Mucosa of rectum (tissue), 2 donors: ENCODE measurements around the gene IKZF2.
"Not testable (repeated sequence)": the region's sequence is repeated elsewhere in the genome, so short reads cannot be mapped to it uniquely, and the experiment has no call there.

Source experiments
- H3K27ac ChIP-seq, 2 donors: one replicate each; pipeline ENCODE4 v1.7.0; 2013; ENCODE audit warnings: inconsistent platforms in 2 of 2, low read depth in 2 of 2, low read length in 2 of 2
- H3K27me3 ChIP-seq, 2 donors: one replicate each; pipeline ENCODE4 v1.7.0; 2013; ENCODE audit warnings: low read length in 2 of 2; ENCODE audit not compliant: control insufficient read depth in 2 of 2, insufficient read depth in 2 of 2
- H3K36me3 ChIP-seq, 2 donors: one replicate each; pipeline ENCODE4 v1.7.0; 2013; ENCODE audit warnings: low read length in 2 of 2; ENCODE audit not compliant: control insufficient read depth in 2 of 2, insufficient read depth in 2 of 2
- H3K4me1 ChIP-seq, 2 donors: one replicate each; pipeline ENCODE4 v1.7.0; 2013; ENCODE audit warnings: low read length in 2 of 2, mild to moderate bottlenecking in 1 of 2; ENCODE audit not compliant: control insufficient read depth in 2 of 2, insufficient read depth in 2 of 2
- H3K4me3 ChIP-seq, 2 donors: one replicate each; pipeline ENCODE4 v1.7.0; 2013; ENCODE audit warnings: low read length in 2 of 2
- H3K9ac ChIP-seq, 2 donors: one replicate each; pipeline ENCODE4 v1.7.0; 2013; ENCODE audit warnings: low read length in 2 of 2, low read depth in 1 of 2, mild to moderate bottlenecking in 1 of 2
- H3K9me3 ChIP-seq, 2 donors: one replicate each; pipeline ENCODE4 v1.7.0; 2013; ENCODE audit warnings: low read length in 2 of 2; ENCODE audit not compliant: control insufficient read depth in 2 of 2
- donor health status: healthy.
- donor health status: Normal muscosa, but diverticular disease.

IKZF2 gene

DNA sequence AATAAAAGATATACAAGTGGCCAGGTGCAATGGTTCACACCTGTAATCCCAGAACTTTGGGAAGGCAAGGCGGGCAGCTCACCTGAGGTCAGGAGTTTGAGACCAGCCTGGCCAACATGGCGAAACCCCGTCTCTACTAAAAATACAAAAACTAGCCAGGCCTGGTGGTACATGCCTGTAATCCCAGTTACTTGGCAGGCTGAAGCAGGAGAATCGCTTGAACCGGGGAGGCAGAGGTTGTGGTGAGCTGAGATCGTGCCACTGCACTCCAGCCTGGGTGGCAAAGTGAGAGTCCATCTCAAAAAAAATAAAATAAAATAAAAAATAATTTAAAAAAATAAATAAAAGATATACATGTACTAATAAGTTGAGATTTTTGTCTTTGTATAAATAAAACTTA, 130.5 kb downstream of the IKZF2 start:
- H3K4me3 ChIP-seq, H3K9me3 ChIP-seq, H3K27ac ChIP-seq, H3K9ac ChIP-seq, H3K4me1 ChIP-seq, H3K36me3 ChIP-seq, H3K27me3 ChIP-seq: not testable (repeated sequence)

DNA sequence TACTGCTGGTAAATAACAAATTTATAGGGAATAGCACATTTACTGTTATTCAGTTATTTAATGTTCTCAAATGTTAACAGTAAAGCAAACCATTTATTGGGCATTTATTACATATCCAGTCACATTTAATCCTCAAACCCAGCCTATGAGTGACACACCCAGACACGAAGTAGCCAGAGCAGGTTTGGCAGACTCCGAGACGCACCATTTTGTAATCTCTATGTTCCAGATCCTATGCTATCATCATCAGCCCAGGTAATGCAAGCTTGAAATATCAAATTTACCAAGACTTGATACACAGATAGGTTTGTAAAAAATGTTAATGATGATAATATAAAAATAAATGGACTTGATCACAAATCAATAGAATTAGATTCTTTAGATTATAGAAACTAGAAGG, 131.1 kb downstream of the IKZF2 start:
- no peak overlapping the region for H3K9ac ChIP-seq
- no peaks in the 10 kb centered on the region for H3K36me3 ChIP-seq
- H3K9me3 ChIP-seq = no peaks in the 10 kb centered on the region
- no peaks in the 10 kb centered on the region for H3K27me3 ChIP-seq
- no peaks in the 10 kb centered on the region for H3K4me1 ChIP-seq
- no peak overlapping the region for H3K4me3 ChIP-seq
- no peak overlapping the region for H3K27ac ChIP-seq

DNA sequence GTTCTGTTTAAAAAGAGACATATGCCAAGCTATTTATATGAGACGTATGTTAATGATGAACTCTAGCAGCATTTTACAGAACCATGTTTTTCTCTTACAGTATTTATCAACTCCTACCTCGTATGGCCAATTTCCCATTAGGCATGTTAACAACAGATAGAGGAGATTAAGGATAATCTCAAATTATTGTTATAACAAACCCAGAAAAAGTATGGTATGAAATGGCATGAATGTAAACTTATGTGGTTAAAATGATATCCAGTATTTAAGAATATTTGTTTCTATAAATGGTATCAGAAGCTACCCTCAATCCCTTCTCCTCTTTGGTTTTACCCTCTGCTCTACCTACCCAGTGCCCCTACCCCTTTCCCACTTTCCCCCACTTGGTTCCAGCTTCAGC, 132.0 kb downstream of the IKZF2 start:
- Histone ChIP-seq H3K27ac (no peak overlapping the region), H3K9ac (no peak overlapping the region), H3K4me3 (no peak overlapping the region), H3K4me1 (no peaks in the 10 kb centered on the region), H3K27me3 (no peaks in the 10 kb centered on the region), H3K9me3 (no peaks in the 10 kb centered on the region), H3K36me3 (no peaks in the 10 kb centered on the region)

DNA sequence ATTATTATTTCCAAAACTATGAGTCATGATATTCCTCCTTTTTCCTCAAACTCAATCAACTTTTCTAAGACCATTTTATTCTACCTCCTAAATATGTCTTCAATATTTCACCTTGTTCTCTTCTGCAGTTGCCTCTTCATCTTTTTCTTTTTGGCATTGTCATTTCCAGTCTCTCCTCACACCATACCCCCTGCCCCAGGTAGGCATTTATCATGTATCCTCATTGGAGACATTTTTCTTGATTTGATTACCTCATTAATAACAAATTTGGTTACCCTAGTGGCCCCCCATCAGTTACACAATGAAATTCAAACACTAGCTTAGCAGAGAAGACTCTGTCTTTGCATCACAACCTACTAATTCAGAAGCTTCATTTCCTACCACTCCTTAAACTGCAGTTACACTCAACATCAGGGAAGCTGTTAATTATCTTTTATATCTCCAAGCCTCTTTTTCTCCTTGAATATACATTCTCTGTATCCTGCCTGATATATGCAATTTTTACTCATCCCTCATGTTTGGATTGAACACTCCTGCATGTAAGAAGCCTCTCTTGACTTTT, 133.0 kb downstream of the IKZF2 start:
- H3K27ac ChIP-seq = no peak overlapping the region

DNA sequence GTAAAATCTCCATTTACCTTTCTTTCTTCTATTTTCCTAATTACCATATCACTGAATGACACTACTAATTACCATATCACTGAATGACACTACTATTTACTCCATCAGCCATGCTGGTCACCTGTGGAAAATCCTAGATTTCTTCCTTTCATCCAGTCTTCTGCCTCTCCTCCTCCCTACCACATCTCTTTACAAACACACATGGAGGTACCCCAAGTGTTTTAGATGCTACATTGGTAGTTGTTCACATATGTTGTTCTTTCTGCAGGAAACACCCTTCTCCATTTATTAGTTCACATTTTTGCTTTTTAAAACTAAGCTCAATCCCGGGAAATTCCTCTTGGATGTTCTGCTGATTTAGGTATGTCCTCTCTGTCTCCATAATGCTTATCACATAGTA, 134.0 kb downstream of the IKZF2 start:
- Histone ChIP-seq H3K9ac (no peak overlapping the region), H3K36me3 (no peaks in the 10 kb centered on the region), H3K4me1 (no peaks in the 10 kb centered on the region), H3K27ac (no peak overlapping the region), H3K27me3 (no peaks in the 10 kb centered on the region), H3K9me3 (no peaks in the 10 kb centered on the region), H3K4me3 (no peak overlapping the region)

More for the DNA sequence above, 133.0 kb downstream of the IKZF2 start:
- Histone ChIP-seq H3K27me3 (no peaks in the 10 kb centered on the region), H3K4me3 (no peak overlapping the region), H3K36me3 (no peaks in the 10 kb centered on the region), H3K9ac (no peak overlapping the region), H3K4me1 (no peaks in the 10 kb centered on the region), H3K9me3 (no peaks in the 10 kb centered on the region)

DNA sequence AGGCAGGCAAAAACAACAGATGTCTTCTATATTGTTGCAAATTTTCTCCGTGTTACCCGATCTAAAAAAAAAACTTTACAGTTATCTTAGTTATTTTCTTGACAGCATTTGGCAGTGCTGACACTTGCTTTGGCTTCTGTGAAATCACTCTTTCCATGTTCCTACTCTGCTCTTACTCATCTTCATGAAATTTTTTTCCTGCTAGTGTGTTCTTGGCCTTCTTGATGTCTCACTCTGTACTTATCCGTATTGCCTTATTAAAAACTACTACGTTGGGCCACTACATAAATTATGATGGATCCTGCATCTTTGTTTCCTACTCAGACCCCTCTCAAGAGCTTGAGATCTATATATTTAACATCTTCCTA, 134.4 kb downstream of the IKZF2 start:
- no peak overlapping the region for H3K4me3 ChIP-seq
- no peak overlapping the region for H3K27ac ChIP-seq
- H3K9me3 ChIP-seq = no peaks in the 10 kb centered on the region
- H3K27me3 ChIP-seq = no peaks in the 10 kb centered on the region
- H3K4me1 ChIP-seq = no peaks in the 10 kb centered on the region
- H3K36me3 ChIP-seq = no peaks in the 10 kb centered on the region
- H3K9ac ChIP-seq = no peak overlapping the region

DNA sequence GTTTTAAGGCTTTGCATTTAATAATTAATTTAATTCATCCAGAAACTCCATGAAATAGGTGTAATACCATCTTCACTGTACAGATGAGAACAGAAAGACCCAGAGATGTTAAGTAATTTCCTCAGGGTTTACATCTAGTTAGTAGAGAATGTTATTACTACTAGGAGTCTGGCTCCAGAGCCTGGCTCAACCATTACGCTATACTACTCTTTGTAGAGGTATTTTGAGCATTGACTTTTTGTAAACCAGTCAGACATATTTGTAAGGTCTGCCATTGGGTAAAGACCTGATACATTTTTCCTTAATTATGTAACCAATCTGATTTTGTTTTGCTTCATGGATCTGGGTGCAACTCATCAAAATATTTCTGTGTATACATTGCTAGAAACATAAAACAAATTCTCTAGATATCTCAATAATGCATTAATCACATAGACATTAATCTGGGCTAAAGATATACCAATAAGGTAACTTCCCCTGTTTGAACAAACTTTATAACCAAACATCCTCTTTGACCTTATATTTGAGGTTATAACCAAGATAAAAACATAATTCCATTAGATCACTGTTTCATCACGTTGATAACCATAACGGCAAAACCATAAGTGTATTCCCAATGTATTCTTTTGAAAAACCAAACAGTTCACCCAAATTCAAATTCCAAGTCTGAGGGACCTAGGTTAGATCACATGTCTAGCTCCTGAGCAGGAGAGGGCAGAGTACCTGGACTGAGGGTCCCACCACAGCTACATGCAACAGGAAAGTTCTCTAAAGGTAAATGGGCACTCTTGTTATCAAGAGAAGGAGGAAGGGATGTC, 135.0 kb downstream of the IKZF2 start:
- H3K9me3 ChIP-seq = no peaks in the 10 kb centered on the region
- no peaks in the 10 kb centered on the region for H3K27me3 ChIP-seq
- no peak overlapping the region for H3K27ac ChIP-seq
- no peaks in the 10 kb centered on the region for H3K36me3 ChIP-seq
- no peaks in the 10 kb centered on the region for H3K4me1 ChIP-seq
- no peak overlapping the region for H3K9ac ChIP-seq
- no peak overlapping the region for H3K4me3 ChIP-seq

DNA sequence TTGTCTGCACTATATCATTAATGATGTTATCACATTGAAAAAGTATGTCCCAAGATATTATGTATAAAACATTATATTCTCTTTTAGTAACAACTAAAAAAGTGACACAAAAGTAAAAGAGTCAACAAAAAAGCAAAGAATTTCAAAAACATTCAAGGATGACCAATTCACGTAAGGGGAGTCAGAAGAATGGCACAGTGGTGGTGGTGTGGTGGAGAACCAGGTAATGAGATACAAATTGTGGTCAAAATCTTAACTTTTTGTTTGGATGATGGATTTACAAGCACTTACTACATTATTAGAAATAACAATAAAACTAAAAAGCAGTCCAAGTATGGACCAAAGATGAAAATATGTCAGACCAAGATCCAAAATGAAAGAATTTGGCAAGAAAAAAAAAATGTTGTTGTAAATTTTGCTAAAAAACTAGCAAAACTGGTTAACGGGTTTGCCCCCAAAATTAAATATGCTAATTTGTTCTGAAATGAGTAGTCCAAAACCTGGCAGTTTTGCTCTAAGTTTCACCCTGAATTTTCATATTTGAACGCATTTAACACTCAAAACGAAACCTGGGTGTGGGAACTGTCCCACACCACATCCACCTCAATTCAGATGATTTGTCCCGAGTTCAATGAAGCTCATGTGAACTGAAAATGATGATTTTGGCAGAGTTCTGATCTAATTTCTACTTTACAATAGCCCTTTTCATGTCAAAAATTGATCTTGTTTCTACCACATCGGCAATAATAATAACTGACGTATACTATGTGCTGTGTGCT, 135.8 kb downstream of the IKZF2 start:
- Histone ChIP-seq H3K9me3 (no peaks in the 10 kb centered on the region), H3K4me1 (no peaks in the 10 kb centered on the region), H3K36me3 (no peaks in the 10 kb centered on the region), H3K27ac (no peak overlapping the region), H3K27me3 (no peaks in the 10 kb centered on the region), H3K4me3 (no peak overlapping the region), H3K9ac (no peak overlapping the region)

DNA sequence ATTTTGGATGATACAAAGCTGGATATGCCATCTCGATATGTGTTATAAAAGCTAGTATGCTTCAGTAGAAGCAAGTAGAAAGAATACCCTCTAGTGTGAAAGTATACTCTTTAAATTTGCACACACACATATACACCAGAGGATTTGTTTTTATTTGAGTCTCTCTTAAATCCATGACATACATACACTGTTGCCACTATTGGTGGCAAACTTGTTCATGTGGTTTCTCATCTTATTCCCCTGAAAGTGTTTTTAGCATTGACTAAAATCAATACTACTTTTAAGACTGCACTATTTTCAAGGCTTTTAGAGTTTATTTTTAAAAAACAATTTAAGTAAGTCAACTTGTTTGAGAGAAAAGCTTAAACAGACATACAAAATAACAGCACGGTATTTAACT, 137.4 kb downstream of the IKZF2 start:
- Histone ChIP-seq H3K4me1 (no peaks in the 10 kb centered on the region), H3K9ac (no peak overlapping the region), H3K27ac (no peak overlapping the region), H3K27me3 (no peaks in the 10 kb centered on the region), H3K9me3 (no peaks in the 10 kb centered on the region), H3K36me3 (no peaks in the 10 kb centered on the region), H3K4me3 (no peak overlapping the region)

DNA sequence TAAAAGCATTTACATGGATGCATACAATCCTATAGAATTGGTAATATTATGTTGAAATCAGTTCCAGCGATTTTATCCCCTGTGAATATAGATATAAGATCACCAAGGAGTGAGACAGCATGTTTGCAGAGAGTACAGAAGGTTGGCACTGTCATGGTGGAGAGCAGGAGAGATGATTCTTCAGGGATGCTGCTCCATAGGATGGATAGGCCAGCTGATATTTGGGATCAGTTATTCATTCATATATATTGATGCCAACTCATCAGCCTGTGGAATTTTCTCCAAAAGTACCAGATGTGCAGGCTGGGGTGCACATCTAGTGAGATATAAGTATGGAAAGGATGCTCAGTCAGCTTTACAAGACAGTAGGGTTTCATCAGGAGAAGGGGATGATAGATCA, 139.9 kb downstream of the IKZF2 start:
- Histone ChIP-seq H3K9me3 (no peaks in the 10 kb centered on the region), H3K4me3 (no peak overlapping the region), H3K27ac (no peak overlapping the region), H3K36me3 (peaks cover 0 to 2% of the 10 kb centered on the region in 2 donors), H3K27me3 (no peaks in the 10 kb centered on the region), H3K4me1 (no peaks in the 10 kb centered on the region), H3K9ac (no peak overlapping the region)
